HG03095 (cell line): ENCODE results near the gene GNG14.
"Not testable (repeated sequence)": the region's sequence is repeated elsewhere in the genome, so short reads cannot be mapped to it uniquely, and the experiment has no call there.

Source experiments
- ATAC-seq: cut with Tn5 transposase; IDR thresholded peaks from one replicate; pipeline ENCODE4 v1.9.1; 2021; ENCODE audit warnings: moderate library complexity; ENCODE audit not compliant: unreplicated experiment

Gene GNG14

GRCh38 chr19:12695096-12695495 lies 7.3 kb downstream of the GNG14 start:
- ATAC-seq, result no peak

GRCh38 chr19:12695514-12695913 lies 7.7 kb downstream of the GNG14 start:
- no peak for ATAC-seq

- no peak for ATAC-seq
These were observed 8.2 kb downstream of the GNG14 start for GRCh38 chr19:12695997-12696365.

- peak; percentile 68 for ATAC-seq
These were observed 8.9 kb downstream of the GNG14 start, which contains the start of gene FBXW9 for GRCh38 chr19:12696366-12697335. FBXW9 (minus strand) TSS chr19:12696631; CDS start chr19:12696581, 50 bp downstream.

GRCh38 chr19:12697425-12697824 lies 9.6 kb downstream of the GNG14 start:
- ATAC-seq, result not testable (repeated sequence)

GRCh38 chr19:12698138-12698537 lies 10.3 kb downstream of the GNG14 start:
- ATAC-seq, result no peak

- ATAC-seq, result no peak
These were observed 13.9 kb downstream of the GNG14 start for GRCh38 chr19:12701596-12702282.

- ATAC-seq, result no peak
These were observed 15.2 kb downstream of the GNG14 start for GRCh38 chr19:12703046-12703445.

- ATAC-seq, result no peak
These were observed 17.4 kb downstream of the GNG14 start for GRCh38 chr19:12705169-12705568.

- ATAC-seq, result no peak
These were observed 18.0 kb downstream of the GNG14 start for GRCh38 chr19:12705654-12706331.

- ATAC-seq, result no peak
These were observed 18.5 kb downstream of the GNG14 start for GRCh38 chr19:12706332-12706718.

- no peak for ATAC-seq
These were observed 20.8 kb downstream of the GNG14 start for GRCh38 chr19:12708641-12709040.

GRCh38 chr19:12711187-12711586 lies 23.4 kb downstream of the GNG14 start:
- no peak for ATAC-seq

GRCh38 chr19:12712077-12712476 lies 24.3 kb downstream of the GNG14 start:
- ATAC-seq, result not testable (repeated sequence)

GRCh38 chr19:12713304-12713703 lies 25.5 kb downstream of the GNG14 start:
- ATAC-seq, result not testable (repeated sequence)

- no peak for ATAC-seq
These were observed 27.3 kb downstream of the GNG14 start for GRCh38 chr19:12715102-12715501.

- no peak for ATAC-seq
These were observed 28.1 kb downstream of the GNG14 start for GRCh38 chr19:12715929-12716328.

- ATAC-seq, result no peak
These were observed 32.5 kb downstream of the GNG14 start for GRCh38 chr19:12720296-12720695.

GRCh38 chr19:12720851-12721655 lies 33.3 kb downstream of the GNG14 start:
- no peak for ATAC-seq
